Activated T-cell treated with anti-CD3 and anti-CD28 coated beads for 24 hours (primary cell): ENCODE results near the gene GFER.
A peak's percentile ranks its signal among the peaks of the same experiment; 100 is the strongest.
"Not testable (repeated sequence)": the region's sequence is repeated elsewhere in the genome, so short reads cannot be mapped to it uniquely, and the experiment has no call there.

Experiments used
- DNase-seq: peaks from one replicate; pipeline ENCODE4 v3.0.0-alpha.2; 2020; ENCODE audit warnings: low read depth

Gene GFER

DNA sequence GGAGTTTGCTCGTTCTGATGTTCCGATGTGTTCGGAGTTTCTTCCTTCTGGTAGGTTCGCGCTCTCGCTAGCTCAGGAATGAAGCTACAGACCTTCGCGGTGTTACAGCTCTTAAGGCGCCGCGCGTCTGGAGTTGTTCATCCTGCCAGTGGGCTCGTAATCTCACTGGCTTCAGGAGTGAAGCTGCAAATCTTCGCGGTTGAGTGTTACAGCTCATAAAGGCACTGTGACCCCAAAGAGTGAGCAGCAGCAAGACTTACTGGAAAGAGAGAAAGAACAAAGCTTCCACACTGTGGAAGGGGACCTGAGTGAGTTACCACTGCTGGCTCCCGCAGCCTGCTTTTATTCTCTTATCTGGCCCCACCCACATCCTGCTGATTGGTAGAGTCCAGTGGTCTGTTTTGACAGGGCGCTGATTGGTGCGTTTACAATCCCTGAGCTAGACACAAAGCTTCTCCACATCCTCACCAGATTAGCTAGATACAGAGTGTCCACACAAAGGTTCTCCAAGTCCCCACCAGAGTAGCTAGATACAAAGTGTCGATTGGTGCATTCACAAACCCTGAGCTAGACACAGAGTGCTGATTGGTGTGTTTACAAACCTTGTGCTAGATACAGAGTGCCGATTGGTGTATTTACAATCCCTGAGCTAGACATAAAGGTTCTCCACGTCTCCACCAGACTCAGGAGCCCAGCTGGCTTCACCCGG, 26.4 kb upstream of the GFER start:
- not testable (repeated sequence) for DNase-seq

DNA sequence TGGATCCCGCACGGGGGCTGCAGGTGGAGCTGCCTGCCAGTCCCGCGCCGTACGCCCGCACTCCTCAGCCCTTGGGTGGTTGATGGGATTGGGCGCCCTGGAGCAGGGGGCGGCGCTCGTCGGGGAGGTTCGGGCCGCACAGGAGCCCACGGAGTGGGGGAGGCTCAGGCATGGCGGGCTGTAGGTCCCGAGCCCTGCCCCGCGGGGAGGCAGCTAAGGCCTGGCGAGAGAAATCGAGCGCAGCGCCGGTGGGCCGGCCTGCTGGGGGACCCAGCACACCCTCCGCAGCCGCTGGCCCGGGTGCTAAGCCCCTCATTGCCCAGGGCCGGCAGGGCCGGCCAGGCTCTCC, 25.9 kb upstream of the GFER start:
- DNase-seq = not testable (repeated sequence)

DNA sequence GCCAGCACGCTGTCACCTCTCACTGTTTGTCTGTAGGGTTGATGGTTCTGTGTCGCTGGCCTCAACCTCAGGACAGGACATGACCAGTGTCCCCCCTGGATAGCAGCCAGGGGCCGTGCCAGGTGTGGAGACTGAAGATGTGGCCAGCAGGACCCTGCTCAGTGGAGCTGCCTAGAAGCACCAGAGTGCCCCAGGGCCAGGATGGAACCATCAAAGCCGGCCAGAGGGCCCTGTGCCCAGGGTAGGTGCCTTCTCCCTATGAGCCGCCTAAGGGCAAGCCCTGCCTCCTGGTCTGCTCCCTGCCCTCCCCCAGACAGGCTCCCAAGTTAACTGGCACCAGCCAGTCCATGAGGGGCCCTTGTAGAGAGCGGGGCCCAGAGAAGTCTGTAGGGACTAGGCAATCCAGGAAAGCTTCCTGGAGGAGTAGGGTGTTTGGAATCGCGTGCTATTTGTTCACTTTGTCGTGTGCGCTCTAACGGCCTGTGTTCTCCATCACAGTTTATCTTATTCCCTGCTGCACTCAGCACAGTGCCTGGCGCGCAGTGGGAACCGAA, 25.2 kb upstream of the GFER start:
- DNase-seq = no peak

DNA sequence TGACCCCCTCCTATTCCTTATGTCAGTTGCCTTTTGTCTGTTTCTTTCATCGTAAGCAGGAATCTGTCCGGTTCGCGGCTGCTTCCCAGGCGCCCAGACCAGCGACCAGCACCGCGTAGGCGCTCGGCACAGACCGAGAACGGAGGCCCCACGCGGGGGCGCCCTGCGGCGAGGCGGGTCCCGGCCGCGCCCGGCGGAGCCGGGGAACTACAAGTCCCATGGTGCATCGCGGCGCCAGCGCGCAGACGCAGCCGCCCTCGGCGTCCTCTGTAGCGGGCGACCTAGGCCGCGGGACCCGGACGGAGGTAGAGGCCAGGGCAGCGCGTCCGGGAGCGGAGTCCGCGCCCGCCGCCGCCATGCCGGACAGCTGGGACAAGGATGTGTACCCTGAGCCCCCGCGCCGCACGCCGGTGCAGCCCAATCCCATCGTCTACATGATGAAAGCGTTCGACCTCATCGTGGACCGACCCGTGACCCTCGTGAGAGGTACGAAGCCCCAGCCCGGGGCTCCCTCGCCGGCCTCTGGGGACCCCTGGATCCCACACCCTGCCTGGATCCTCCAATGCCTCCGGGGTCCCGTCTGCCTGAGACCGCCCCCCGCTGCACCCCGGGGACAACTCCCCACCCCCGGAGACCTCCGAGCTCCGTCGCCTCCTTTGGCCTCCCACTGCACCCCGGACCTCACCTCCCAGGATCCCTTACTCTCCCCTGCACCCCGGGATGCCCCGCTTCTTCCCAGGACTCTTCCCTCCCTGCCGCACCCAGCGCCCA, 24.5 kb upstream of the GFER start, which contains the start of gene NDUFB10:
NDUFB10 (plus strand) TSS at position 270 of the 771 bp plus-strand sequence; CDS start at position 357, 87 bp downstream.
- peak; percentile 90 for DNase-seq

DNA sequence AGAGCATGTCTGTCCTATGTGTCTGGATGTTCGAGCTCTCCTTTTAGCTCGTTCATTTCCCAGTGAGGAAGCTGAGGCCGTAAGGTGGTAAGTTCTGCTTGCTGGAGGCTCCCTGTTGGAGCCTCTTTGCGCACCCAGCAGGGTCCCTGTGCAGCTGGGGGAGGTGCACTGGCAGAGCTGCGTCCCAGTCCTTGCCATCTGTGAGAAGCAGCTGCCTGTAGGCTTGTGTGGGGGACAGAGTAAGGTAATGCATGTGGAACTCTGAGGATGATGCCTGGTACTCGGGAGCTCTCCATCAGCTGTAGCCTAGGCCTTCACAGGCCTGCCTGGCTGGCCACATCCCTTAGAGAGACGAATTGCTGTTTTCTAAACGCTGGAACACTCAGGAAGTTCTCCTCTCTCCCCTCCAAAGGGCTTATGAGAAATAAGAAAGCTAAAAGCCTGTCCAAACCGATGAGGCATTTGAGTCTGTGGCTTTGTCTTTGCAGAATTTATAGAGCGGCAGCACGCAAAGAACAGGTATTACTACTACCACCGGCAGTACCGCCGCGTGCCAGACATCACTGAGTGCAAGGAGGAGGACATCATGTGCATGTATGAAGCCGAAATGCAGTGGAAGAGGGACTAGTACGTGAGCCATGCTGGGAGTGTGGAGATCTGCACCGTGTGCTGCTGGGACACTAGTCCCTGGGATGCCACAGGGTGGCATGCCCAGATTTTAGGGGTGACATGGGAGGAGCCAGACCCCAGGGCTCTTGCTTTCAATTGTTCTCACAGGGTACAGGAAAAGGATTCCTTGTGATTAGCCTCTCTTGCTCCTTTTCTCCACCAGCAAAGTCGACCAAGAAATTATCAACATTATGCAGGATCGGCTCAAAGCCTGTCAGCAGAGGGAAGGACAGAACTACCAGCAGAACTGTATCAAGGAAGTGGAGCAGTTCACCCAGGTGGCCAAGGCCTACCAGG, 23.0 kb upstream of the GFER start:
- peak; percentile 49 for DNase-seq

DNA sequence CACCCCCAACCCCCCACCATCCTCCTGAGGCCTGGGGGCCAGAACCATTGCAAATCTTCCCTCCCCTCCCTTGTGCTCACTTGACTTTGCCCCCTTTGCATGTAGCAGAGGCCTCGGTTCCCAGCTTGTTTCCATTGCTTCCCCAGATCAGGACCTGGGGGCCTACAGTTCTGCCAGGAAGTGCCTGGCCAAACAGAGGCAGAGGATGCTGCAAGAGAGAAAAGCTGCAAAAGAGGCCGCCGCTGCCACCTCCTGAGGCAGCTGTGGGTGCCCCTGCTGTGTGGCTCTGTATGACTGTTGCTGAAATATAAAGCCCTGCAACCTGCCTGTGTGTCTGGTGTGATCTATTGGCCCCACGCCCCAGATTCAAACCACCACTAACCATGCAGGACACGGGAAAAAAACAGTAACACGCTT, 22.3 kb upstream of the GFER start:
- no peak for DNase-seq

DNA sequence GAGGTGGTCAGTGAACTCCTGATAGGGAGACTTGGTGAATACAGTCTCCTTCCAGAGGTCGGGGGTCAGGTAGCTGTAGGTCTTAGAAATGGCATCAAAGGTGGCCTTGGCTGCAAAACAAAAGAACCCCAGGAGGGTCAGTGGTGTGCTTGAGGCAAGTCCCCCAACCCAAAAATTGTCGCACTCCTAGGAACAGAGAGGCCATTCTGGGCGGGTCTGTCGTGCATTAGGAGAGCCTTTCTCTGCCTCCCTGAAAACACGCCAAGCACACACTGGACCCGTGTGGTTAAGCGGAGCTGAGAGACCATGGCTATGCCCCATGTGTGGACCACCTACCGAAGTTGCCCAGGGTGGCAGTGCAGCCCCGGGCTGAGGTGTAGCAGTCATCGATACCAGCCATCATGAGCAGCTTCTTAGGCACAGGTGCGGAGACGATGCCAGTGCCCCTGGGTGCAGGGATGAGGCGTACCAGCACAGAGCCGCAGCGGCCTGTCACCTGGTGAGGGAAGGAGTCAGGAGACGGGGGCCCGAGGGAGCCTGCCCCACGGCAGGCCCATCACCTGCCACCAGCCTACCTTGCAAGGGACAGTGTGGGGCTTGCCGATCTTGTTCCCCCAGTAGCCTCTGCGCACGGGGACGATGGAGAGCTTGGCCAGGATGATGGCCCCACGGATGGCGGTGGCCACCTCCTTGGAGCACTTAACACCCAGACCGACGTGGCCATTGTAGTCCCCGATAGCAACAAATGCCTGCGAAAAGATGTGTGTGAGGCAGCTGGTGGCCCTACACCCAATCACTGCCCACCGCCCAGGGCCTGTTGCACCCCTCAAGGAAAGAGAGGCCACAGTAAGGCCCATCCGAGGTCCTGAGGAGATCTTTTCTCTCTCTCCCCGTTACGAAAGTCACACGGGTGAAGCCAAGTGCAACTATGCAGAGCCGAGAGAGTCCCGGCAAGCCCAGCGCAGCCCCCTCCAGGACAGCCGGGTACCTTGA, 21.5 kb upstream of the GFER start:
- DNase-seq = not testable (repeated sequence)

DNA sequence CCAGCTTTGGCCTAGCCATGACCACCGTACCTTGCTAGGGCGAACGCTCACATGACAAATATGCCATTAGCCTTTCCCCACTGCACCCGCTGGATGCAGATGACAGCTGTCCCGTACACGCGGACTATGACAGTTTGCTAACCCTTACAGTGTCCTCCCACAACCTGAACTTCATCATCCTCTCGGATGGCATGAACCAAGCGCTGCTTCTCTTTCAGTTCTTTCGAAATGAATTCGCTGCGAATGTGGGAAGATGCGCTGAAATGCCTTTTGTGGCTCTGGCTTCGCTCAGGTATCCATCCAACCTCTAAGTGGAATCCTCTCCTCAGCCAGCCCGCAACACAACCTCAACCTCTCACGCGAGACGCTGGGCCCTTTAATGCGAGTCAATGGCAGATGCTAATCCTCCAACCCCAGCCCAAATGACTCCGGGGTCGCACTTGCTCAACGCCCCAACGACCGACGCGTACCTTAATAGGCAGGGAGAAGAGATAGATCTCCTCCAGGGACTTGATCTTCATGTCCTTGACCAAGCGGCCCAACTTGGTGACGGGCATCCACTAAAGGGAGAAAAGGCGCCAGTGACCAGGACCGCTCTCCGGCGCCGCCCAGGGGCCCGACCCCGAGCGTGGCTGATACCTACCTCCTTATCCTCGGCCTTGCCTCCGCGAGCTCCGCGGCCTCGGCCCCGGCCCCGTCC, 20.0 kb upstream of the GFER start:
- DNase-seq = no peak

DNA sequence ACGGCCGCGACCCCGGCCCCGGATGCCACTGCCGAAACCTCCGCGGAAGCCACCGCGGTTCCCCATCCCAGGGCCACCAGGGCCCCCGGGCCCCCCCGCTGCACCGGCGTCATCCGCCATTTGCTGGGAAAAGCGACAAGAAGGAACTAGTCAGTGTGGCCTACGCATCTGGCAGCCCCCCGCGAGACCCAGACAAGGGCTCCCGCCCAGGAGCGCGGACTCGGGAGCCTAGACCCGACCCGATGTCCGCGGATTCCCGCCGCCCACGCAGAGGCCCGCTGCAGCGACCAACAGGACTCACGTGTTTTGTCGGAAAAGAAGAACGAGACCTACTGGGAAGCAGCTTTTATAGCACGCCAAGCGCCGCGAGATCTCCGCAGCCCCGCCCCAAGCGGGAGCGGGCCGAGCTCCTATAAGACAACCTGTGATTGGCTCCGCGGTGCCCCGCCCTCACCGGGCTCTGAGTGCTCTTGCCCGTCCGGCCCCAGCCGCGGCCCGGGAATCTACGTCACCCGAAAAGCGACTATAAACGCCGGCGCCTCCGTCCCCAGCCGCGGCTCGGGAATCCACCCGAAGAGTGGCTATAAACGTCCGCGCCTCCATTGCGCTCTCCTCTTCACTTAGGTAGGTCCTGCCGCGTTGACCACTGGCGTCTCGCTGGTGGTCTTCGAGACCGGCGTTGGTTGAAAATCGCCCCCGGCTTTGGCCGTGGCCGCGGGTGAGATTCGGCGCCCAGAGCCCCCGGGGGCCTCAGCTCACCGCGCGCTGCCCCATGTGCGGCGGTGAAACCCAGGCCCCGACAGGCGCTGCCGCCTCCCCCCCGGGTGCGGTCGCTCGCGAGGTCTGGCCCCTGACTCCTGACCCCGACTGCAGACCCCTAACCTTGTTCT, 19.2 kb upstream of the GFER start, which contains the start of gene RPS2:
RPS2 (minus strand) TSS at position 321 of the 890 bp plus-strand sequence; CDS start at position 120, 201 bp downstream.
- peak; percentile 96 for DNase-seq

DNA sequence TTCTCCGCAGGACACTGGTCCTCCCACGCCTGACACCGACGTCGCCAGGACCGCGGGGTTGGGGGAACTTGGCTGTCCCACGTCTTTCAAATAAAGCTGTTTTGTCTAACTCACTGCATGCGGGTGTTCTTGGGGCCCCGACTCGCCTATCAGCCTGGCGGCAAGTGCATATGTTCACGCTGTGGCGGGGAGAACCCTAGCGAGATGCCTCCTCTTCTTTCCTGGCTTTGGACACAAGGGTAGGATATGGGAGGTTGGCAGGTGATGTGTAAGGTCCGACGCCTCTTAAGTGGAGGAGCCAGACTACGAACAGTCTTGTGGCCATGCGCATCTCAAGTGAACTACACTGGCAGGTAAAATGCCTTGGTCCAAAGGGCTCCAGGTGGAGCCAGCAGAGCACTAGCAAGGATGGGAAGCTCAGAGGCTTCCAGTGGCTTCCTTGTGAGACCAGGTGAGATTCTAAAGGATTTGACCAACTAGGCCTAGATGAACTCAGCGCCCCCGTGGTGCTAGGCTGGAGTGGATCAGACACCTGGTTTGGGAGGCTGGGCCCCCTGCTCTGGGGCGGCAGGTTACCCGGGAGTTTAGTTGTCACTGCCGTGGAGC, 18.5 kb upstream of the GFER start:
- DNase-seq = no peak

DNA sequence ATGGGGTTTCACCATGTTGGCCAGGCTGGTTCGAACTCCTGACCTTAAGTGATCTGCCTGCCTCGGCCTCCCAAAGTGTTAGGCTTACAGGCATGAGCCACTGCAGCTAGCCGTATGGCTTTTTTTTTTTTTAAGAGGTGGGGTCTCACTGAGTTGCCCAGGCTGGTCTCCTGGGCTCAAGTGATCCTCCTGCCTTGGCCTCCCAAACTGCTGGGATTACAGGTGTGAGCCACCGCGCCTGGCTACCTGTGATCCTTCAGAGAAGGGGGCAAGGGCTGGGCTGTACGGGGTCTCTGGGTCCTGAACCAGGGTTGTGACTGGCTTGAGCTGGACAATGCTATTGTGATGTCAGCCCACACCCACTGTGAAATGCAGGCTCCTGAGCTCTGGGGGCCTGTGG, 17.5 kb upstream of the GFER start, which contains the start of gene RNF151:
RNF151 (plus strand) TSS at position 397 of the 400 bp plus-strand sequence. CDS start 26 bp downstream, outside the sequence.
- no peak for DNase-seq

DNA sequence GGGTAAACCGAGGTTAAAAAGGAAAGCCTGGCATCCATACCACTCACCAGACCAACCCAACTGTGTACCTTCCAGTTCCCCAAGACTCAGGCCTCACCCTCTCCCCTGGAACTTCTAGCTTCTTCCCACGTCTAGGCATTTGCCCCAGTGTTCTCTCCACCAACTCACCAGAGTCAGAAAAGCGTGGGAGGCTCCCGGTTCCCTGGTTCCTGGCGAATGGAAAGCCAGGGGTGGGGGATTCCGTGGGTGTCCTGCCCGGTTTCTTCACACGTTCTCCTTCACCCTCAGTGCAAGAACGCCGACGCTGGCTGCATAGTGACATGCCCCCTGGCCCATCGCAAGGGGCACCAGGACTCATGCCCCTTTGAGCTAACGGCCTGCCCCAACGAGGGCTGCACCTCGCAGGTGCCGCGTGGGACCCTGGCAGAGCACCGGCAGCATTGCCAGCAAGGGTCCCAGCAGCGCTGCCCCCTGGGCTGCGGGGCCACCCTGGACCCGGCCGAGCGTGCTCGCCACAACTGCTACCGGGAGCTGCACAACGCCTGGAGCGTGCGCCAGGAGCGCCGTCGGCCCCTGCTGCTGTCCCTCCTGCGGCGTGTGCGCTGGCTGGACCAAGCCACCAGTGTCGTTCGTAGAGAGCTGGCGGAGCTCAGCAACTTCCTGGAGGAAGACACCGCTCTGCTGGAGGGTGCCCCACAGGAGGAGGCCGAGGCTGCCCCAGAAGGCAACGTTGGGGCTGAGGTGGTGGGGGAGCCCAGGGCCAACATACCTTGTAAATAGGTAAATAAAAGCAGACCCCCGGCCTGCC, 15.6 kb upstream of the GFER start:
- no peak for DNase-seq

DNA sequence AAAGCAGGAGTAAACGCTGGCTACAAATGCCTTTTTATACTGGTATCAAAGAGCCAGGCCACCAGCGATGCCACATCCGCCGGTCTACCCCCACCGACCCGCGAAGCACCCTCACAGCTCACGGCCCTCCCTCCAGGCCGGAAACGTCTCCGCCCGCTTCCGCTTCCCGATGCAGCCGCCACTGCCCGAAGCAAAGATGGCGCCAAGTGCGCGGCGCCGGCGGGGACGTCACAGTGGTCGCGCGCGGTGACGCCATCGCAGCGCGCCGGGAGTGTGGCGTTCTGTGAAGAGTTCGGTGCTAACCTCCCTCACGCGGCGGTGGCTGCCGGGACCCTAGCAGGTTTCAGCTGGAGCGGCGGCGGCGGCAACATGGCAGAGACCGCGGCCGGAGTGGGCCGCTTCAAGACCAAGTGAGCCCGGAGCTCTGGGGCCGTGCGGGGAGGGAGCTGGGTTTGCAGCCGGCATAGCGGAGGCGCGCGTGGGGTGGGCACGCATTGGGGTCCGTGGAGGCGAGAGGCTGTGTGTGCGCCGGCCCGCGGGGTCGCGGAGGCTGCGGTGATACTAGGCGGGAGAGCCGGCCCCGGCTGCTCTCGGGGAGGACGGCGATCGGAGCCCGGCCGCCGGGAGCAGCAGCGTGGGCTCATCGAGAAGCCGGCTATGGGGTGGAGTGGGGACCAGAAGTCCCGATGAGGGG, 12.1 kb upstream of the GFER start, which contains the start of gene TBL3:
TBL3 (plus strand) TSS at position 258 of the 694 bp plus-strand sequence; CDS start at position 370, 112 bp downstream.
- peak; percentile 95 for DNase-seq

DNA sequence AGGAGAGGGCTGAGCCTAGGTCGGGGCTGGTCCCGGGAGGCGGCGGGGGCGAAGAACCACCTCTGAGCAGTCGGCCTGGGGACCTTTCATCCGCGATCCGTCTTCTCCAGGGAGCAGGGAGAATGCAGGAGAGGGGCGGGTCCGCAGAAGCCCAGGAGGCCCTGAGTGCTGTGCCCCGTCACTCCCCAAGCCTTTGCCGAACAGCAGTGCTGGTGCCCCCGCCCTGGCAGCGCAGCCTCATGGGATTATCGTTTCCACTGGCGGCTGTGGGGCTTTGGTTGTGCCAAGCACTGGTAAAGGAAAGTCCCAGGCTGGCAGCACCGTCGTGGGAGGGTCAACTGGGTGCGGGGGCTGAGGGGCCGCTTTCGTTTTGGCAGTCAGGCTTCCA, 11.5 kb upstream of the GFER start:
- DNase-seq = no peak

DNA sequence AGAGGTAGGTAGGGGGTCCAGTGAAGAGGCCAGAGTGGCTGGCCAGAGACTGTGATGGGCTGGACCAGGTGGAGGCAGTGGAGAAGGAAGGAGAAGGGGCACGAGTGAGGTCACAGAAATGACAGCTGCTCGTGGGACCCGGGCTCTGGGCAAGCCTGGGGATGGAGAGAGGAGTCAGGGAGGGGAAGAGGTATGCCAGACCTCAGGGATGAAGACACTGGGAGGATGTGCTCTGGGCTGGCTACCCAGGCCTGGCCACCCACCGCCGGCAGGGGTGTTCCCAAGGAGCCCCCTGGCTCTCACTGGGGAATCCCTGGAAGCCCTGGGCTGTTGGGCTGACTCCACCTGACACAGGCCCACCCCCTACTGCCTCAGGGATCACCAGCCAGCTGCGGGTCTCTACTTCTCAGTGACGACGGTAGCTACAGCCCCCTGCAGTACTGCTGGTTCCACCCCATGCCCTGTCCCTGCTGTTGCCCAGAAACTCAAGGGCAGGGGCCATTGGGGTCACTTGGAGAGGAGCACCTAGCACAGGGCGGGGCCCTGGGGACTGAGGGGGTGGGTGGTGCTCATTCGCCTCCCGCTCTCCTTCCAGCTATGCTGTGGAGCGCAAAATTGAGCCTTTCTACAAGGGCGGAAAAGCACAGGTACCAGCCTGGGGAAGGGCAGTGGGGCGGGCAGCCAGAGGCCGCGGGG, 10.4 kb upstream of the GFER start:
- no peak for DNase-seq
